Measurements from ENCODE around the gene ASCC3.

GRCh38 chr6:100899202-100899601 lies 18.1 kb upstream of the ASCC3 start:
- TF ChIP-seq CEBPB (IDR thresholded peaks at IDR 0.05) (no peak), TAF1 (IDR thresholded peaks at IDR 0.05; ENCODE audit: low read depth) (no peak), FOXM1 (IDR thresholded peaks at IDR 0.05; ENCODE audit: borderline replicate concordance, low read depth) (no peak), YY1 (IDR thresholded peaks at IDR 0.05; ENCODE audit: low read depth) (no peak), CREB1 (IDR thresholded peaks at IDR 0.05; ENCODE audit: low read depth) (no peak), RAD21 (IDR thresholded peaks at IDR 0.05; ENCODE audit: low read depth) (no peak), REST (IDR thresholded peaks at IDR 0.05; ENCODE audit: low read depth) (no peak), EGR1 (IDR thresholded peaks at IDR 0.05) (no peak), MAX (IDR thresholded peaks at IDR 0.05) (no peak), TEAD4 (IDR thresholded peaks at IDR 0.05) (no peak), USF1 (IDR thresholded peaks at IDR 0.05) (no peak), EP300 (IDR thresholded peaks at IDR 0.05; ENCODE audit: borderline replicate concordance) (no peak), NFIC (IDR thresholded peaks at IDR 0.05) (no peak), TCF12 (IDR thresholded peaks at IDR 0.05; ENCODE audit: low read depth) (no peak)
